Karpas-422 (cell line): ENCODE measurements around the gene SPOCK1. TPM values are rescaled to one million over a fixed set of nuclear protein-coding genes. Genes with fewer than 3 reads are reported as not detected.

Experiments used
- DNase-seq: peaks from one replicate; pipeline ENCODE4 v3.0.0-alpha.2; 2015
- H2AFZ ChIP-seq: fragments of 200-600 bp; sonication (generic); 2 replicates; pipeline ENCODE4 v1.6.1; 2014; ENCODE audit warnings: antibody characterized with exemption, low read length, mixed read lengths
- H3K27ac ChIP-seq: fragments of 200-600 bp; sonication (generic); 2 replicates; pipeline ENCODE4 v1.5.1; 2014; ENCODE audit warnings: mild to moderate bottlenecking, low read length, moderate library complexity
- H3K27me3 ChIP-seq: fragments of 200-600 bp; sonication (generic); 2 replicates; pipeline ENCODE4 v1.6.1; 2014; ENCODE audit warnings: low read length, mixed read lengths
- H3K36me3 ChIP-seq: fragments of 200-600 bp; sonication (generic); 2 replicates; pipeline ENCODE4 v1.6.1; 2014; ENCODE audit warnings: low read length, mixed read lengths; ENCODE audit not compliant: insufficient read depth
- H3K4me1 ChIP-seq: fragments of 200-600 bp; sonication (generic); 2 replicates; pipeline ENCODE4 v1.6.1; 2014; ENCODE audit warnings: mild to moderate bottlenecking, low read length, mixed read lengths
- H3K4me2 ChIP-seq: fragments of 200-600 bp; sonication (generic); 2 replicates; pipeline ENCODE4 v1.6.1; 2014; ENCODE audit warnings: low read length, low read depth, mild to moderate bottlenecking; ENCODE audit not compliant: poor library complexity, severe bottlenecking
- H3K4me3 ChIP-seq: fragments of 200-600 bp; sonication (generic); 2 replicates; pipeline ENCODE4 v1.5.1; 2014; ENCODE audit warnings: mild to moderate bottlenecking, antibody characterized with exemption, low read length, mixed read lengths
- H3K79me2 ChIP-seq: fragments of 200-600 bp; sonication (generic); 2 replicates; pipeline ENCODE4 v1.6.1; 2014; ENCODE audit warnings: mild to moderate bottlenecking, low read length, mixed read lengths
- H3K9ac ChIP-seq: fragments of 200-600 bp; sonication (generic); 2 replicates; pipeline ENCODE4 v1.6.0; 2014; ENCODE audit warnings: low read length
- H3K9me2 ChIP-seq: fragments of 200-600 bp; sonication (generic), shearing (Covaris generic); replicated peaks from 2 replicates; pipeline ENCODE4 v1.6.0; 2014; ENCODE audit warnings: mild to moderate bottlenecking, low read length, moderate library complexity; ENCODE audit not compliant: insufficient read depth
- H3K9me3 ChIP-seq: fragments of 300-700, 200-600 bp; sonication (generic); 2 replicates; pipeline ENCODE4 v1.6.1; 2014; ENCODE audit warnings: low read length, mixed read lengths
- H4K20me1 ChIP-seq: fragments of 200-600 bp; sonication (generic); 2 replicates; pipeline ENCODE4 v1.6.1; 2014; ENCODE audit warnings: mild to moderate bottlenecking, antibody characterized with exemption, low read length, low read depth; ENCODE audit not compliant: insufficient read depth
- total RNA-seq: library from RNA; depleted of rRNA; stranded (reverse); fragments of >200 nt; shearing (Covaris generic); gene quantifications from 2 replicates; pipeline ENCODE4 v1.2.3, GENCODE V29; 2014; ENCODE audit warnings: low replicate concordance

Gene SPOCK1
- total RNA-seq, 1 experiment from 2014 or later, result 1.0 TPM

- no peaks in the 10 kb centered on the region for H3K36me3 ChIP-seq
- H3K9ac ChIP-seq, result no peak overlapping the region
- H3K4me3 ChIP-seq, result no peak overlapping the region
- H3K27ac ChIP-seq, result no peak overlapping the region
- peaks cover 11% of the 10 kb centered on the region for H3K4me1 ChIP-seq
- H3K9me3 ChIP-seq, result no peaks in the 10 kb centered on the region
- no peaks in the 10 kb centered on the region for H3K9me2 ChIP-seq
- no peaks in the 10 kb centered on the region for H4K20me1 ChIP-seq
- DNase-seq, result no peak
- no peaks in the 10 kb centered on the region for H3K27me3 ChIP-seq
- H2AFZ ChIP-seq, result no peak overlapping the region
- no peak overlapping the region for H3K4me2 ChIP-seq
- H3K79me2 ChIP-seq, result no peaks in the 10 kb centered on the region
Observed at GRCh38 chr5:137090721-137091120, 408.4 kb downstream of the SPOCK1 start.

- peaks cover 11% of the 10 kb centered on the region for H3K4me1 ChIP-seq
- no peaks in the 10 kb centered on the region for H3K9me2 ChIP-seq
- no peaks in the 10 kb centered on the region for H4K20me1 ChIP-seq
- no peak overlapping the region for H3K4me3 ChIP-seq
- no peaks in the 10 kb centered on the region for H3K79me2 ChIP-seq
- no peak for DNase-seq
- H3K36me3 ChIP-seq, result no peaks in the 10 kb centered on the region
- H2AFZ ChIP-seq, result no peak overlapping the region
- no peak overlapping the region for H3K9ac ChIP-seq
- no peak overlapping the region for H3K27ac ChIP-seq
- no peak overlapping the region for H3K4me2 ChIP-seq
- H3K9me3 ChIP-seq, result no peaks in the 10 kb centered on the region
- no peaks in the 10 kb centered on the region for H3K27me3 ChIP-seq
Observed at GRCh38 chr5:137090151-137090550, 409.0 kb downstream of the SPOCK1 start.

GRCh38 chr5:137088175-137088574 lies 411.0 kb downstream of the SPOCK1 start:
- no peak overlapping the region for H3K9ac ChIP-seq
- no peaks in the 10 kb centered on the region for H4K20me1 ChIP-seq
- H3K9me2 ChIP-seq, result no peaks in the 10 kb centered on the region
- no peaks in the 10 kb centered on the region for H3K27me3 ChIP-seq
- H3K4me3 ChIP-seq, result no peak overlapping the region
- H3K9me3 ChIP-seq, result no peaks in the 10 kb centered on the region
- no peak for DNase-seq
- peaks cover 11% of the 10 kb centered on the region for H3K4me1 ChIP-seq
- H3K79me2 ChIP-seq, result no peaks in the 10 kb centered on the region
- no peak overlapping the region for H2AFZ ChIP-seq
- H3K36me3 ChIP-seq, result no peaks in the 10 kb centered on the region
- H3K4me2 ChIP-seq, result no peak overlapping the region
- H3K27ac ChIP-seq, result no peak overlapping the region

- Histone ChIP-seq H3K9me3 (no peaks in the 10 kb centered on the region), H4K20me1 (no peaks in the 10 kb centered on the region), H3K79me2 (no peaks in the 10 kb centered on the region)
Observed at GRCh38 chr5:137086342-137086741, 412.8 kb downstream of the SPOCK1 start.

GRCh38 chr5:137085206-137085605 lies 413.9 kb downstream of the SPOCK1 start:
- Histone ChIP-seq H3K27me3 (no peaks in the 10 kb centered on the region), H3K9ac (no peak overlapping the region), H3K4me3 (no peak overlapping the region), H3K4me1 (peaks cover 1% of the 10 kb centered on the region), H3K9me2 (no peaks in the 10 kb centered on the region), H2AFZ (no peak overlapping the region), H4K20me1 (no peaks in the 10 kb centered on the region), H3K36me3 (no peaks in the 10 kb centered on the region), H3K9me3 (no peaks in the 10 kb centered on the region), H3K4me2 (no peak overlapping the region), H3K27ac (no peak overlapping the region), H3K79me2 (no peaks in the 10 kb centered on the region)
- DNase-seq, result no peak

More at GRCh38 chr5:137086342-137086741, 412.8 kb downstream of the SPOCK1 start:
- no peak for DNase-seq
- Histone ChIP-seq H3K4me2 (no peak overlapping the region), H3K4me3 (no peak overlapping the region), H3K4me1 (peaks cover 11% of the 10 kb centered on the region), H3K9ac (no peak overlapping the region), H3K27me3 (no peaks in the 10 kb centered on the region), H3K9me2 (no peaks in the 10 kb centered on the region), H3K36me3 (no peaks in the 10 kb centered on the region), H2AFZ (no peak overlapping the region), H3K27ac (no peak overlapping the region)

- H3K36me3 ChIP-seq, result no peaks in the 10 kb centered on the region
- H2AFZ ChIP-seq, result no peak overlapping the region
- H3K79me2 ChIP-seq, result no peaks in the 10 kb centered on the region
- H3K27me3 ChIP-seq, result no peaks in the 10 kb centered on the region
- H3K9me3 ChIP-seq, result no peaks in the 10 kb centered on the region
- H4K20me1 ChIP-seq, result no peaks in the 10 kb centered on the region
- DNase-seq, result no peak
- H3K4me2 ChIP-seq, result no peak overlapping the region
- no peaks in the 10 kb centered on the region for H3K9me2 ChIP-seq
- no peak overlapping the region for H3K4me3 ChIP-seq
- H3K4me1 ChIP-seq, result peaks cover 2% of the 10 kb centered on the region
- no peak overlapping the region for H3K9ac ChIP-seq
- no peak overlapping the region for H3K27ac ChIP-seq
Observed at GRCh38 chr5:137084016-137084415, 415.1 kb downstream of the SPOCK1 start.

- Histone ChIP-seq H3K4me2 (no peak overlapping the region), H3K9me3 (no peaks in the 10 kb centered on the region), H2AFZ (no peak overlapping the region), H3K9ac (no peak overlapping the region), H3K79me2 (no peaks in the 10 kb centered on the region), H3K36me3 (no peaks in the 10 kb centered on the region), H4K20me1 (no peaks in the 10 kb centered on the region), H3K27me3 (no peaks in the 10 kb centered on the region), H3K4me1 (peaks cover 13% of the 10 kb centered on the region), H3K4me3 (no peak overlapping the region), H3K27ac (no peak overlapping the region), H3K9me2 (no peaks in the 10 kb centered on the region)
- DNase-seq, result no peak
Observed at GRCh38 chr5:137082951-137083350, 416.2 kb downstream of the SPOCK1 start.

- Histone ChIP-seq H3K9me2 (no peaks in the 10 kb centered on the region), H3K27ac (no peak overlapping the region), H3K36me3 (no peaks in the 10 kb centered on the region), H3K4me1 (peaks cover 41% of the 10 kb centered on the region), H3K79me2 (no peaks in the 10 kb centered on the region), H3K9me3 (no peaks in the 10 kb centered on the region), H3K4me3 (no peak overlapping the region), H3K9ac (no peak overlapping the region), H3K27me3 (no peaks in the 10 kb centered on the region), H4K20me1 (no peaks in the 10 kb centered on the region), H3K4me2 (peak overlapping the region; percentile 34), H2AFZ (no peak overlapping the region)
- peak; percentile 45 for DNase-seq
Observed at GRCh38 chr5:137078171-137078665, 420.9 kb downstream of the SPOCK1 start.
